GM19043 (cell line): Measurements from ENCODE around the gene THAP6.

Experiments
- ATAC-seq: cut with Tn5 transposase; IDR thresholded peaks from one replicate; pipeline ENCODE4 v1.9.1; 2021; ENCODE audit warnings: low read depth; ENCODE audit not compliant: unreplicated experiment

THAP6 gene

DNA sequence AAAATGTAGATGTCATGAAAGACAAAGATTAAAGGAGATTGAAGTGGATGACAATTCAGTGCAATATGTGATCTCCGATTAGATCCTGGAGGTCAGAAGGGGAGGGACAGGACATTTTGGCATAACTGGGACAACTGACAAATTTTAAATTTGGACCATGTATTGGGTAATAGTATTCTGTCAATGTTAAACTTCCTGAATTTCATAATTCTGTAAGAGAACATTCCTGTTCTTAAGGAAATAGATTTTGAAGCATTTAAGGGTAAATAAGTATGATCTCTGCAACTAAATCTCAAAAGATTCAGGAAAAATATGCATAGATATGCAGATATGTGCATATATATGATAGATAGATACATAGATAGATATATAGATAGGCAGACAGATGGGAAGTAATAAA is 52.6 kb downstream of the THAP6 start:
- no peak for ATAC-seq

DNA sequence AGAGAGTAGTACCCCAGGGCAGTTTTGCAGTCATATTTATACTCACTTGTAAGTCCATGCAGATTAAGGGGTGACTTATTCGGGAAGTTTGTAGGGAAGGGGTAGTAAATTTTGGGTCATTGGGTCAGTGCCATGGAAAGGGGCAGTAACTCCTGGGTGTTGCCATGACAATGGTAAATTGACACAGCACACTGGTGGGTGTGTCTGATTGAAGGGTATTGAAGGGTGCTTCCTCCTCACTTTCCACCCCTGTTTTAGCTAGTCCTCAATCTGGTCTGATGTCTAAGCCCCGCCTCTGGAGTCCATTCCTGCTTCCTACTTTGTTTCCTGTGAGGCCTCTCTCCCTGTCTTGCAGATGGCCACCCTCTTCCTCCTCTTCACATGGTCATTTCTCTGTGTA is 53.5 kb downstream of the THAP6 start:
- ATAC-seq: no peak
